ENCODE data around the gene TBC1D22A. TPM values are rescaled to one million over a fixed set of nuclear protein-coding genes. Genes with fewer than 3 reads are reported as not detected.

TBC1D22A gene
- total and polyA plus RNA-seq, 2 donors, result 11.8 to 25.7 TPM

DNA sequence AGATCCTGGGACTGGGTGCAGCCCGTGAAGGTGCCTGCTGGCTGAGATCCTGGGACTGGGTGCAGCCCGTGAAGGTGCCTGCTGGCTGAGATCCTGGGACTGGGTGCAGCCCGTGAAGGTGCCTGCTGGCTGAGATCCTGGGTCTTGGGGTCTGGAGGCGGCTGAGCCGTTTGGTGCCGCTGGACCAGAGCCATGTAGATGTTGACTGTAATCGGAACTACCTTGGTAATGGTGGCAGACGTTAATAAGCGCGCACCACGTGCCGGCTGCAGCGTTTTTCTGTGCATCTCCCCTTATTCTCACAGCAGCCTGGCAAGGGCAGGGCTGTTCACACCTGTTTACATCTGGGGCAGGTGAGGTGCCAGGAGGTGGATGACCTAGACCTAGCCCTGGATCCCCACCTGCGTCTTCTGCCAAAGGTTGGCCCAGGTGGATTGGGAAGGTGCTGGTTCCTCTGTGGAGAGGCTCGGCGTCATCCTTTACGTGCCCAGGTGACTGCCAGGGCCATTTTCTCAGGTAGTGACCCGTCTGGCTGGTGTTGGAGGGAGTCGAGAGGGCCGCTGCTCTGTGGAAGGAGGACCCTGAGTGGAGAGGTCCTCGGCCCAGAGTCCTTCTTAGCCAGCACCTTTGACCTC, 382.5 kb downstream of the TBC1D22A start:
- Histone ChIP-seq H3K4me1 (ENCODE audit: control insufficient read depth in 2 of 2, insufficient read depth in 2 of 2, low read length in 2 of 2) (no peaks in the 10 kb centered on the region), H3K27me3 (ENCODE audit: control insufficient read depth in 2 of 2, insufficient read depth in 1 of 2, low read length in 1 of 2) (no peaks in the 10 kb centered on the region), H3K36me3 (ENCODE audit: control insufficient read depth in 2 of 2, insufficient read depth in 2 of 2, low read length in 1 of 2) (peaks cover 3% of the 10 kb centered on the region in 2 donors), H3K9me3 (ENCODE audit: control insufficient read depth in 2 of 2, insufficient read depth in 1 of 2, low read length in 1 of 2) (no peaks in the 10 kb centered on the region), H3K4me3 (ENCODE audit: low read length in 2 of 2) (no peak overlapping the region), H3K27ac (ENCODE audit: low read depth in 1 of 2, low read length in 1 of 2) (no peak overlapping the region)
- 98% methylated on average over 20 of the region's 21 CpGs for WGBS
- DNase-seq (ENCODE audit: low read depth in 6 of 9, low spot score in 9 of 9), result no peak

DNA sequence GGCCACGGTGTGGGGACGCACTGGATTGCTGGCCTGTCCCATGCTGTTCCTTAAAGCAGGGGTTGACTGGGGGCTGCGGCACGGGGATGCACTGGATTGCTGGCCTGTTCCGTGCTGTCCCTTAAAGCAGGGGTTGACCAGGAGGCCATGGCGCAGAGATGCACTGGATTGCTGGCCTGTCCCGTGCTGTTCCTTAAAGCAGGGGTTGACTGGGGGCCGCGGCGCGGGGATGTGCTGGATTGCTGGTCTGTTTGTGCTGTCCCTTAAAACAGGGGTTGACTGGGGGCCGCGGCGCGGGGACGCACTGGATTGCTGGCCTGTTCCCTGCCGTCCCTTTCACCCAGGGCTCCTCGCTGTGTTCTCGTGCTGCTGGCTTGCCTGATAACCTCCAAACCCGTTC, 383.4 kb downstream of the TBC1D22A start:
- no peak overlapping the region for H3K27ac ChIP-seq (ENCODE audit: low read depth in 1 of 2, low read length in 1 of 2)
- peaks cover 3 to 7% of the 10 kb centered on the region in 2 donors for H3K36me3 ChIP-seq (ENCODE audit: control insufficient read depth in 2 of 2, insufficient read depth in 2 of 2, low read length in 1 of 2)
- H3K4me3 ChIP-seq (ENCODE audit: low read length in 2 of 2), result no peak overlapping the region
- 98% methylated on average over 20 of the region's 20 CpGs for WGBS
- no peak for DNase-seq (ENCODE audit: low read depth in 6 of 9, low spot score in 9 of 9)
- no peaks in the 10 kb centered on the region for H3K27me3 ChIP-seq (ENCODE audit: control insufficient read depth in 2 of 2, insufficient read depth in 1 of 2, low read length in 1 of 2)
- no peaks in the 10 kb centered on the region for H3K9me3 ChIP-seq (ENCODE audit: control insufficient read depth in 2 of 2, insufficient read depth in 1 of 2, low read length in 1 of 2)
- H3K4me1 ChIP-seq (ENCODE audit: control insufficient read depth in 2 of 2, insufficient read depth in 2 of 2, low read length in 2 of 2), result no peaks in the 10 kb centered on the region

DNA sequence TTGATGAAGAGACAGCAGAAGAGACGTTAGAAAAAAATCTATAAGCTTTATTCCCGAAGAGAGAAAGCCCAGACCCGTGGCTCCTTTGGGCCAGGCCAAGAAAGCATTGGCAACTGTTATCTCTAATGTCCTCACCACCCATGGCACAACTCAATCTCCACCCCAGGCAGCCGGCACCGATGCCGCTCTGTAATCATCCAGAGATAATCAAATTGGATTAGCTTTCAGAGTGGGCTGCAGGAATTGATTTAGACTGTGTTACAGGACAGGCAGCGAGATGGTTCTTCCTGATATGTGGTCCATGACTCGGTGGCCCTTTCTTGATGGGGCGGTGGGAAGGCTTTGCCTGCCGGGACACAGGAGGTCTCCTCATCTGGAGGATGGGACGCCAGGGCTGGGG, 383.9 kb downstream of the TBC1D22A start:
- Histone ChIP-seq H3K4me3 (ENCODE audit: low read length in 2 of 2) (no peak overlapping the region), H3K36me3 (ENCODE audit: control insufficient read depth in 2 of 2, insufficient read depth in 2 of 2, low read length in 1 of 2) (peaks cover 3 to 7% of the 10 kb centered on the region in 2 donors), H3K9me3 (ENCODE audit: control insufficient read depth in 2 of 2, insufficient read depth in 1 of 2, low read length in 1 of 2) (no peaks in the 10 kb centered on the region), H3K27me3 (ENCODE audit: control insufficient read depth in 2 of 2, insufficient read depth in 1 of 2, low read length in 1 of 2) (no peaks in the 10 kb centered on the region), H3K27ac (ENCODE audit: low read depth in 1 of 2, low read length in 1 of 2) (no peak overlapping the region), H3K4me1 (ENCODE audit: control insufficient read depth in 2 of 2, insufficient read depth in 2 of 2, low read length in 2 of 2) (no peaks in the 10 kb centered on the region)
- WGBS, result 99% methylated on average over 11 of the region's 11 CpGs
- DNase-seq (ENCODE audit: low read depth in 6 of 9, low spot score in 9 of 9), result no peak

DNA sequence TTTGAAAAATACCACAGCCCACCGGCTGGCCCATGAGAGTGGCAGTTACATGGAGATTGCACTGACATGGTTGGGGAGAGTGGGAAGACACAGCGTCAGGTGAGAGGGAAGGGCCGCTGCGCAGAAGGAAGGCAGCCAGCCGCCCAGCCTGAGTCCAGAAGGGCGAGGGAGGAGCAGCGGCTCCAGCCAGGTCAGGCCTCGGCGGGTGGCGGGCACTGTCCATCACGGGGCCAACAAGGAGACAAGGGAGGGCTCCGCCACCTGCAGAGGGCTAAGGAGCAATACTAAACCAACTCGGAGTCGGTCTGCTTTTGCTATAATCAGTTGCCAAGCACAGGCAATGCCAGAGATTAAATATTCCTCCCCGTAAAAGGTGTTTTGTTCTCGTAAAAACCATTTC, 384.5 kb downstream of the TBC1D22A start:
- WGBS, result 97% methylated on average over 16 of the region's 16 CpGs
- H3K36me3 ChIP-seq (ENCODE audit: control insufficient read depth in 2 of 2, insufficient read depth in 2 of 2, low read length in 1 of 2), result peaks cover 3 to 7% of the 10 kb centered on the region in 2 donors
- DNase-seq (ENCODE audit: low read depth in 6 of 9, low spot score in 9 of 9), result no peak
- no peak overlapping the region for H3K4me3 ChIP-seq (ENCODE audit: low read length in 2 of 2)
- H3K27ac ChIP-seq (ENCODE audit: low read depth in 1 of 2, low read length in 1 of 2), result no peak overlapping the region
- no peaks in the 10 kb centered on the region for H3K9me3 ChIP-seq (ENCODE audit: control insufficient read depth in 2 of 2, insufficient read depth in 1 of 2, low read length in 1 of 2)
- no peaks in the 10 kb centered on the region for H3K4me1 ChIP-seq (ENCODE audit: control insufficient read depth in 2 of 2, insufficient read depth in 2 of 2, low read length in 2 of 2)
- no peaks in the 10 kb centered on the region for H3K27me3 ChIP-seq (ENCODE audit: control insufficient read depth in 2 of 2, insufficient read depth in 1 of 2, low read length in 1 of 2)

DNA sequence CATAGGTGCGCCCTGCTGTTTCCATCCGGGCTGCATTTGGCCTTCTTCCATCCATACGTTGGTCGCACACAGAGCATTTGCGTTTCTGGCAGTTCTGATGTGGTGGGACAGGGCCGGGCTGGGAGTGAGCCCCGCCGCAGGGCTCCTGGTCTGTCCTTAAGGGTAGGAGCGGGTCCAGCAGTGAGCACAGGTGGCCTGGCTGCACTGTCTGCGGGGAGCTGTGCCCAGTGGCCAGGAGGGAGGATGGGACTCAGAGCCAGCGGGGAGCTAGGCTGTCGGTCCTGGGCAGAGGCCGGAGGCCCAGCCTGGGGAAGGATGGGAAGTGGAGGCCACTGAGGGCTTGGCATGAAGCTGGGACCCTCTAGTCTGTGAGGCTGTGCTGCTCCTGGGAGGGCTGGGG, 385.1 kb downstream of the TBC1D22A start:
- Histone ChIP-seq H3K27ac (ENCODE audit: low read depth in 1 of 2, low read length in 1 of 2) (no peak overlapping the region), H3K9me3 (ENCODE audit: control insufficient read depth in 2 of 2, insufficient read depth in 1 of 2, low read length in 1 of 2) (no peaks in the 10 kb centered on the region), H3K4me1 (ENCODE audit: control insufficient read depth in 2 of 2, insufficient read depth in 2 of 2, low read length in 2 of 2) (no peaks in the 10 kb centered on the region), H3K4me3 (ENCODE audit: low read length in 2 of 2) (no peak overlapping the region), H3K36me3 (ENCODE audit: control insufficient read depth in 2 of 2, insufficient read depth in 2 of 2, low read length in 1 of 2) (peaks cover 3 to 7% of the 10 kb centered on the region in 2 donors), H3K27me3 (ENCODE audit: control insufficient read depth in 2 of 2, insufficient read depth in 1 of 2, low read length in 1 of 2) (no peaks in the 10 kb centered on the region)
- no peak for DNase-seq (ENCODE audit: low read depth in 6 of 9, low spot score in 9 of 9)
- 98% methylated on average over 13 of the region's 13 CpGs for WGBS

DNA sequence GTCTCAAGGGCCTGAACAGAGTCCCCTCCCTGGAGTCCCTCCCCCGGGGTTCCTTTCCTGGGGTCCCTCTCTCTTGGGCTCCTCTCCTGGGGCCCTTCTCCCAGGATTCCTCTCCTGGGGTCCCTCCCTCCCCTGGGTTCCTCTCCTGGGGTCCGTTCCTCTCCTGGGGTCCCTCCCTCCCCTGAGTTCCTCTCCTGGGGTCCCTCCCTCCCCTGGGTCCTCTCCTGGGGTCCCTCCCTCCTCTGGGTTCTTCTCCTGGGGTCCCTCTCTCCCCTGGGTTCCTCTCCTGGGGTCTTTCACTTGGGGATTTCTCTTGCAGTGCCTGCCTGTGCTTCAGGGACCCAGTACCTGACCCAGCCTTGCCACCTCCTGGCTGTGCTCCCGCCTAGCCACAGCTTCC, 386.1 kb downstream of the TBC1D22A start:
- Histone ChIP-seq H3K4me3 (ENCODE audit: low read length in 2 of 2) (no peak overlapping the region), H3K9me3 (ENCODE audit: control insufficient read depth in 2 of 2, insufficient read depth in 1 of 2, low read length in 1 of 2) (peaks cover 0 to 5% of the 10 kb centered on the region in 2 donors), H3K4me1 (ENCODE audit: control insufficient read depth in 2 of 2, insufficient read depth in 2 of 2, low read length in 2 of 2) (peaks cover 0 to 6% of the 10 kb centered on the region in 2 donors), H3K36me3 (ENCODE audit: control insufficient read depth in 2 of 2, insufficient read depth in 2 of 2, low read length in 1 of 2) (peaks cover 3 to 7% of the 10 kb centered on the region in 2 donors), H3K27me3 (ENCODE audit: control insufficient read depth in 2 of 2, insufficient read depth in 1 of 2, low read length in 1 of 2) (no peaks in the 10 kb centered on the region), H3K27ac (ENCODE audit: low read depth in 1 of 2, low read length in 1 of 2) (no peak overlapping the region)
- DNase-seq (ENCODE audit: low read depth in 6 of 9, low spot score in 9 of 9), result no peak
- 84% methylated on average over 3 of the region's 3 CpGs for WGBS

DNA sequence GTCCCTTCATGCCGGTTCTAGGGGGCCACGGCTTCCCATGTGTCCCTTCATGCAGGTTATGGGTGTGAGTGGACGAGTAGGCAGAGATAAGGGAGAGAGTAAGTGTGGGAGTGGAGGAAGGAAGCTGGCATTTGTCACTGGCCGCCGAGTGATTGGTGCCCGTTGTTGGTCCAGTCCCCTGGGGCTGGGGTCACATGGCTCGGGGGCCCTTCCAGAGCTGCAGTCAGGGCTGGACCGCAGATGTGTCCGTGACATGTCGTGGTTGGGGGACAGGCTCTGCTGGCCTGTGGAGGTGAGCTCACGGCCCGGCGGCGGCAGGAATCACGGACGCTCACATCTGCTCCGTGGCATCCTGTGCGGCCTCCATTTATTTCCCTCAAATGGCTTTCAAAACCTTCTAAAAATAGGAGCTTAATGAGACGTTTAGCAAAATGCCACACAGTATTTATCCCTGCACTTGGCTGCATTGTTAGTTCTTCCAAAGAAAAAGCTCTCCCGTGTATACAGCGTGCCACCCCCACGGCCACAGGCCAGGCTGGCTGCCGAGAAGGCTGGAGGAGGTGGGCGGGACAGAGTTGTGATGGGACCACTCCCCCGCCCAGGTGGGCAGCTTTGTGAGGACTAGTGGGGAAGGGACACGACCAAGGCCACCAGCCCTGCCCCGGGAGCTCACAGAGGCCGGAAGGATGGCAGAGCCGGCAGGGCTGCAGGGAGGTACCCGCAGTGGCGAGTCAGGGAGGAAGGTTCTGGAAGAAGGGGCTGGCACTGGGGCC, 386.7 kb downstream of the TBC1D22A start:
- no peak for DNase-seq (ENCODE audit: low read depth in 6 of 9, low spot score in 9 of 9)
- Histone ChIP-seq H3K4me1 (ENCODE audit: control insufficient read depth in 2 of 2, insufficient read depth in 2 of 2, low read length in 2 of 2) (peaks cover 0 to 13% of the 10 kb centered on the region in 2 donors), H3K27me3 (ENCODE audit: control insufficient read depth in 2 of 2, insufficient read depth in 1 of 2, low read length in 1 of 2) (no peaks in the 10 kb centered on the region), H3K9me3 (ENCODE audit: control insufficient read depth in 2 of 2, insufficient read depth in 1 of 2, low read length in 1 of 2) (peaks cover 0 to 5% of the 10 kb centered on the region in 2 donors), H3K27ac (ENCODE audit: low read depth in 1 of 2, low read length in 1 of 2) (no peak overlapping the region), H3K36me3 (ENCODE audit: control insufficient read depth in 2 of 2, insufficient read depth in 2 of 2, low read length in 1 of 2) (peaks cover 2 to 7% of the 10 kb centered on the region in 2 donors), H3K4me3 (ENCODE audit: low read length in 2 of 2) (no peak overlapping the region)
- WGBS, result 72% methylated on average over 31 of the region's 31 CpGs

DNA sequence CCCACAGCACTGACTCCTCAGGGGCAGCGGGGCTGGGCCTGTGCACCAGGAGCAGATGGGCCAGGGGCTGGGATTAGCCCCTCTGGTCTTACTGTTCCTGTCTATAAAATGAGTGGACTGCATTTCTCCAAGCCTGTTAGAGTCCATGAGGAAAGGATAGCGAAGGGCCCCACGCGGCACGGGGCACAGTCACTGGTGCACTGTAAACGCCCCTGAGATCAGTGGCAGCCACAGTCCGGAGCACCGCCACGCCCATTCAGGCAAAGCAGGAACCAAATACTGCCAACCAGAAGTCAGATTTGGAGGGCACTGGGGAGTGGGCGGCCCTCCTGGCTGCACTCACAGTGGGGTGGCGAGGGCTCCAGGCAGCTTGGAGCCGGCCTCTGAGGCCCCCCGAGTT, 387.5 kb downstream of the TBC1D22A start:
- Histone ChIP-seq H3K36me3 (ENCODE audit: control insufficient read depth in 2 of 2, insufficient read depth in 2 of 2, low read length in 1 of 2) (peaks cover 0 to 7% of the 10 kb centered on the region in 2 donors), H3K4me3 (ENCODE audit: low read length in 2 of 2) (no peak overlapping the region), H3K4me1 (ENCODE audit: control insufficient read depth in 2 of 2, insufficient read depth in 2 of 2, low read length in 2 of 2) (peaks cover 0 to 17% of the 10 kb centered on the region in 2 donors), H3K9me3 (ENCODE audit: control insufficient read depth in 2 of 2, insufficient read depth in 1 of 2, low read length in 1 of 2) (peaks cover 0 to 5% of the 10 kb centered on the region in 2 donors), H3K27me3 (ENCODE audit: control insufficient read depth in 2 of 2, insufficient read depth in 1 of 2, low read length in 1 of 2) (no peaks in the 10 kb centered on the region), H3K27ac (ENCODE audit: low read depth in 1 of 2, low read length in 1 of 2) (no peak overlapping the region)
- 99% methylated on average over 13 of the region's 13 CpGs for WGBS
- no peak for DNase-seq (ENCODE audit: low read depth in 6 of 9, low spot score in 9 of 9)

DNA sequence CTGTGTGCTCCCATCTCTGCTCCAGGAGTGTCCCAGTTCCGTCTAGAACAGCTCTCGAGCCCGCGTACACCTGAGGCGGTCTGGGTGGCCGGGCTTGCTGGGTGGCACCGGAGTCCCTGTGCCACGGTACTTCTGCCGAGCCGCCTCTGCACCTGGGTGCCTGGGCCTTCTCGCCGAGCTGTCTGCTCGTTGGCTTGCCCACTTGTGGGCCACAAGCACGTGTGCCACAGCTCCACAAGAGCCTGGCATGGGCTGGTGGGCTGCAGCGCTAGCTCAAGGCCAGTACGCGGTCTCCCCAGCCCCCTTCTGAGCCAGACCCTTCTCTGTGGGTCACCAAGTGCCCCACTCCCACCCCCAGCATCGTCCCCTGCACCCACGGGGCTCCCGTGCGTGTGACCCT, 388.0 kb downstream of the TBC1D22A start:
- DNase-seq (ENCODE audit: low read depth in 6 of 9, low spot score in 9 of 9), result no peak
- no peak overlapping the region for H3K27ac ChIP-seq (ENCODE audit: low read depth in 1 of 2, low read length in 1 of 2)
- no peak overlapping the region for H3K4me3 ChIP-seq (ENCODE audit: low read length in 2 of 2)
- peaks cover 0 to 17% of the 10 kb centered on the region in 2 donors for H3K4me1 ChIP-seq (ENCODE audit: control insufficient read depth in 2 of 2, insufficient read depth in 2 of 2, low read length in 2 of 2)
- peaks cover 0 to 5% of the 10 kb centered on the region in 2 donors for H3K9me3 ChIP-seq (ENCODE audit: control insufficient read depth in 2 of 2, insufficient read depth in 1 of 2, low read length in 1 of 2)
- H3K36me3 ChIP-seq (ENCODE audit: control insufficient read depth in 2 of 2, insufficient read depth in 2 of 2, low read length in 1 of 2), result peaks cover 0 to 7% of the 10 kb centered on the region in 2 donors
- WGBS, result 97% methylated on average over 21 of the region's 21 CpGs
- H3K27me3 ChIP-seq (ENCODE audit: control insufficient read depth in 2 of 2, insufficient read depth in 1 of 2, low read length in 1 of 2), result no peaks in the 10 kb centered on the region
